HCT116 (cell line): ENCODE measurements around the gene BTBD9. TPM values are rescaled to one million over a fixed set of nuclear protein-coding genes. Genes with fewer than 3 reads are reported as not detected.

ENCODE experiments used
- ATAC-seq: fragments of 200-7000 bp; cut with Tn5 transposase; 2 replicates; pipeline ENCODE4 v1.9.1; 2020; ENCODE audit warnings: mild to moderate bottlenecking, moderate library complexity
- BruUV-seq: library from RNA; stranded (reverse); fragments of 400-500 nt; replicated peaks from 2 replicates; lab custom pipeline; 2021; lab: Mats Ljungman, UMichigan
- CTCF ChIA-PET: fragments of 300-600 bp; sonication (Branson Sonifier 250); formaldehyde crosslinking; loops from one replicate; lab custom pipeline; 2021; ENCODE audit warnings: antibody characterized with exemption; lab: Charles Lee
- POLR2A ChIA-PET: fragments of 300-600, 350-600 bp; sonication (Branson Sonifier 250); formaldehyde crosslinking; loops from one replicate; lab custom pipeline; 2021; ENCODE audit warnings: antibody characterized with exemption; lab: Charles Lee
- RAD21 ChIA-PET, 2 experiments: fragments of 300-600 bp; sonication (Branson Sonifier 250); formaldehyde crosslinking; loops; one replicate each; lab custom pipeline; 2023; ENCODE audit warnings: low total read pairs in 2 of 2; ENCODE audit not compliant: uncharacterized antibody in 2 of 2, unreplicated experiment in 2 of 2, low non-redundant PET in 1 of 2; lab: Charles Lee
- DNase-seq: peaks from one replicate; pipeline ENCODE4 v3.0.0-alpha.2; 2010; ENCODE audit warnings: low read depth, low spot score
- H2AFZ ChIP-seq: fragments of 200-600 bp; shearing (Covaris generic), sonication (generic); 2 replicates; pipeline ENCODE4 v1.6.1; 2017; ENCODE audit warnings: low read depth, mixed run types, mixed read lengths, antibody characterized with exemption, low read length; ENCODE audit not compliant: poor library complexity, severe bottlenecking
- H3K27ac ChIP-seq: 2 replicates; pipeline ENCODE4 v1.5.1; 2012; ENCODE audit warnings: low read depth, low read length
- H3K27me3 ChIP-seq: fragments of 200-600 bp; sonication (generic); 2 replicates; pipeline ENCODE4 v1.6.1; 2016; ENCODE audit warnings: mixed run types, low read length, mixed read lengths; ENCODE audit not compliant: insufficient read depth
- H3K36me3 ChIP-seq, 2 experiments: fragments of 200-500 bp in 1 of 2; fragments of 200-600 bp in 1 of 2; sonication (Bioruptor generic) in 1 of 2; sonication (generic) in 1 of 2; 2 replicates each; pipeline versions ENCODE4 v1.5.1 to v1.6.1; 2014 to 2016; ENCODE audit warnings: low read length in 2 of 2, inconsistent platforms in 1 of 2, mixed read lengths in 1 of 2, mixed run types in 1 of 2; ENCODE audit not compliant: insufficient read depth in 2 of 2, control insufficient read depth in 1 of 2
- H3K4me1 ChIP-seq, 2 experiments: fragments of 200-600 bp in 1 of 2; sonication (generic) in 1 of 2; 2 replicates each; pipeline versions ENCODE4 v1.5.1 to v1.6.1; 2012 to 2017; ENCODE audit warnings: low read length in 2 of 2, inconsistent platforms in 1 of 2, mild to moderate bottlenecking in 1 of 2, mixed read lengths in 1 of 2, mixed run types in 1 of 2, moderate library complexity in 1 of 2; ENCODE audit not compliant: insufficient read depth in 2 of 2, control insufficient read depth in 1 of 2
- H3K4me2 ChIP-seq: fragments of 200-600 bp; sonication (generic); 2 replicates; pipeline ENCODE4 v1.6.1; 2017; ENCODE audit warnings: mixed run types, low read length, mixed read lengths
- H3K4me3 ChIP-seq, 2 experiments: fragments of 200-600 bp in 1 of 2; sonication (generic) in 1 of 2; replicated peaks in 1 of 2; 2 replicates each; pipeline ENCODE4 v1.5.1; 2011 to 2016; ENCODE audit warnings: low read length in 2 of 2, control low read depth in 1 of 2, low read depth in 1 of 2, mild to moderate bottlenecking in 1 of 2, mixed read lengths in 1 of 2, mixed run types in 1 of 2
- H3K79me2 ChIP-seq: fragments of 200-600 bp; sonication (generic); 2 replicates; pipeline ENCODE4 v1.6.1; 2017; ENCODE audit warnings: mild to moderate bottlenecking, mixed run types, low read length, moderate library complexity, mixed read lengths; ENCODE audit not compliant: insufficient read depth
- H3K9ac ChIP-seq: fragments of 200-600 bp; sonication (generic); 2 replicates; pipeline ENCODE4 v1.6.1; 2016; ENCODE audit warnings: low read length, mixed read lengths
- H3K9me2 ChIP-seq: fragments of 200-600 bp; sonication (generic), shearing (Covaris generic); 2 replicates; pipeline ENCODE4 v1.6.1; 2017; ENCODE audit warnings: mixed run types, mild to moderate bottlenecking, moderate library complexity; ENCODE audit not compliant: insufficient read depth
- H3K9me3 ChIP-seq, 2 experiments: fragments of 200-500 bp in 1 of 2; fragments of 200-600 bp in 1 of 2; sonication (Bioruptor generic) in 1 of 2; sonication (generic) in 1 of 2; 2 replicates each; pipeline ENCODE4 v1.6.1; 2014 to 2017; ENCODE audit warnings: low read length in 2 of 2, mixed read lengths in 2 of 2, inconsistent platforms in 1 of 2, low read depth in 1 of 2, mild to moderate bottlenecking in 1 of 2, mixed run types in 1 of 2, moderate library complexity in 1 of 2; ENCODE audit not compliant: control insufficient read depth in 1 of 2, insufficient read depth in 1 of 2
- H4K20me1 ChIP-seq: fragments of 200-600 bp; sonication (generic), shearing (Covaris generic); 2 replicates; pipeline ENCODE4 v1.6.1; 2017; ENCODE audit warnings: mixed run types, mild to moderate bottlenecking, moderate library complexity; ENCODE audit not compliant: insufficient read depth
- ATF3 ChIP-seq: IDR thresholded peaks from 2 replicates; pipeline ENCODE4 v1.6.1; 2012
- CBX3 ChIP-seq: IDR thresholded peaks from 2 replicates; pipeline ENCODE4 v1.6.1; 2012; ENCODE audit warnings: low read depth
- MAX ChIP-seq: IDR thresholded peaks from 2 replicates; pipeline ENCODE4 v1.6.1; 2012
- POLR2AphosphoS5 ChIP-seq: IDR thresholded peaks from 2 replicates; pipeline ENCODE4 v1.6.1; 2011; ENCODE audit warnings: mild to moderate bottlenecking, low read depth, low read length, moderate library complexity
- RAD21 ChIP-seq: IDR thresholded peaks from 2 replicates; pipeline ENCODE4 v1.6.1; 2012; ENCODE audit warnings: low read depth, mild to moderate bottlenecking
- SIN3A ChIP-seq: IDR thresholded peaks from 2 replicates; pipeline ENCODE4 v1.6.1; 2012; ENCODE audit warnings: low read depth
- SP1 ChIP-seq: IDR thresholded peaks from 2 replicates; pipeline ENCODE4 v1.6.1; 2012; ENCODE audit warnings: low read depth
- SRF ChIP-seq: IDR thresholded peaks from 2 replicates; pipeline ENCODE4 v1.6.1; 2012; ENCODE audit warnings: low read depth
- YY1 ChIP-seq: IDR thresholded peaks from 2 replicates; pipeline ENCODE4 v1.6.1; 2011; ENCODE audit warnings: low read length, low read depth, moderate library complexity, mild to moderate bottlenecking; ENCODE audit not compliant: insufficient replicate concordance; ENCODE audit errors: extremely low read depth
- ZNF274 ChIP-seq: fragments of 200-500 bp; sonication (Bioruptor generic); IDR thresholded peaks from 2 replicates; pipeline ENCODE4 v1.6.1; 2014; ENCODE audit warnings: mild to moderate bottlenecking, low read depth, low read length, inconsistent platforms
- intact Hi-C: fragments of 100-400 bp; cut with micrococcal nuclease; formaldehyde crosslinking; loops from 2 replicates; pipeline ENCODE4 v1.10.0; 2022
- total RNA-seq: library from RNA; stranded (reverse); gene quantifications from one replicate; pipeline ENCODE4 v1.2.1, GENCODE V29; 2021; ENCODE audit not compliant: unreplicated experiment
- TF ChIP-seq, protein P1 (sequence below): IDR thresholded peaks from 2 replicates; pipeline ENCODE4 v1.6.1; 2012; ENCODE audit warnings: low read depth
- TF ChIP-seq, protein P2 (sequence below): IDR thresholded peaks from 2 replicates; pipeline ENCODE4 v1.6.1; 2011; ENCODE audit warnings: mild to moderate bottlenecking, low read length, moderate library complexity; ENCODE audit not compliant: insufficient replicate concordance; ENCODE audit errors: extremely low read depth

The BTBD9 gene
- total RNA-seq, 1 experiment from 2014 or later, result 10.9 TPM

DNA sequence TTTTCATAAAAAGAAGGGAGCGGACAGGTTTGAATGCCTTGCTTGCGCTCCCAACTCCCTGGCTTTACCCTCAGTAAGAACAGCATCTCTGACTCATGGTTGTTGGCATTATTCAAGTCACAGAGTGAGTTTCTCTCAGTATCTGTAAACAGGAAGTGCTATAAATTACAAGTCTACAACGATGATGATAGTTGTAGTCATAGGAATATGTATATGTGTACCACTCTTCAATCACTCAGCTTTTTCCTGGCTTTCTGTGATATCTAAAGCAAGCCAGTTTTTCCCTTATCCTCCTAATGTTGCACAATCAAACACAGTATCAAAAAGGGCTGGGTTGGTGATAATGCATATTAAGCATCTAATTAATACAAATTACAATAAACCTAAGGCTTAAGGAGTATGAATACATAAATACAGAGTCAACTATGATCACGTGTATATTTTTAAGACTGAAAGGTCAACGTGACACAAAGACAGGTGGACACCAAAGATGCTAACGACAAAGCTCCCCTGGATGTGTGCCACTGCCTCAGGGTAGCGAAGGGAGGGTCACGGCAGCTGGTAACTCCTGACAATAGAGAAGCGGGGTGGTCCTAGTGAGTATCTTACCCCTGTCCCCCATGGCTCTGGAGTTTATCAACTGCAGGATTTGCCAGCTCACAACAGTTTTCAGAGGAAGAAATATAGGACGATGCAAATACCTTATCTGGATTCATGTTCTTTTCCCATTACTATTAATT is 202.8 kb downstream of the BTBD9 start (continued):
- TF ChIP-seq, protein P1, sequence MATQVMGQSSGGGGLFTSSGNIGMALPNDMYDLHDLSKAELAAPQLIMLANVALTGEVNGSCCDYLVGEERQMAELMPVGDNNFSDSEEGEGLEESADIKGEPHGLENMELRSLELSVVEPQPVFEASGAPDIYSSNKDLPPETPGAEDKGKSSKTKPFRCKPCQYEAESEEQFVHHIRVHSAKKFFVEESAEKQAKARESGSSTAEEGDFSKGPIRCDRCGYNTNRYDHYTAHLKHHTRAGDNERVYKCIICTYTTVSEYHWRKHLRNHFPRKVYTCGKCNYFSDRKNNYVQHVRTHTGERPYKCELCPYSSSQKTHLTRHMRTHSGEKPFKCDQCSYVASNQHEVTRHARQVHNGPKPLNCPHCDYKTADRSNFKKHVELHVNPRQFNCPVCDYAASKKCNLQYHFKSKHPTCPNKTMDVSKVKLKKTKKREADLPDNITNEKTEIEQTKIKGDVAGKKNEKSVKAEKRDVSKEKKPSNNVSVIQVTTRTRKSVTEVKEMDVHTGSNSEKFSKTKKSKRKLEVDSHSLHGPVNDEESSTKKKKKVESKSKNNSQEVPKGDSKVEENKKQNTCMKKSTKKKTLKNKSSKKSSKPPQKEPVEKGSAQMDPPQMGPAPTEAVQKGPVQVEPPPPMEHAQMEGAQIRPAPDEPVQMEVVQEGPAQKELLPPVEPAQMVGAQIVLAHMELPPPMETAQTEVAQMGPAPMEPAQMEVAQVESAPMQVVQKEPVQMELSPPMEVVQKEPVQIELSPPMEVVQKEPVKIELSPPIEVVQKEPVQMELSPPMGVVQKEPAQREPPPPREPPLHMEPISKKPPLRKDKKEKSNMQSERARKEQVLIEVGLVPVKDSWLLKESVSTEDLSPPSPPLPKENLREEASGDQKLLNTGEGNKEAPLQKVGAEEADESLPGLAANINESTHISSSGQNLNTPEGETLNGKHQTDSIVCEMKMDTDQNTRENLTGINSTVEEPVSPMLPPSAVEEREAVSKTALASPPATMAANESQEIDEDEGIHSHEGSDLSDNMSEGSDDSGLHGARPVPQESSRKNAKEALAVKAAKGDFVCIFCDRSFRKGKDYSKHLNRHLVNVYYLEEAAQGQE, result no peak

DNA sequence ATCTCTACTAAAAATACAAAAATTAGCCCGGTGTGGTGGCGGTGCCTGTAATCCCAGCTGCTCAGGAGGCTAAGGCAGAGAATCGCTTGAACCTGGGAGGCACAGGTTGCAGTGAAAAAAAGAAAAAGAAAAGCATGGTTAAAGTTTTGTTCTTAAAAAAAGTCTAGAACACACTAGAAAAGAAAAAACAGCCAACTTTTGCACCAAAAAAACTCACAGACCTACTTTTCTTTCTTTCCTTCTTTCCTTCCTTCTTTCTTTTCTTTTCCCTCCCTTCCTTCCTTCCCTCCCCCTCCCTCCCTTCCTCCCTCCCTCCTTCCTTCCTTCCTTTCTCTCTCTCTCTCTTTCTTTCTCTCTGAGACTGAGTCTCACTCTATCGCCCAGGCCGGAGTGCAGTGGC is 204.4 kb downstream of the BTBD9 start:
- Histone ChIP-seq H2AFZ (no peak overlapping the region), H3K4me3 (no peak overlapping the region), H3K36me3 (no peaks in the 10 kb centered on the region), H3K27ac (no peak overlapping the region), H3K4me2 (no peak overlapping the region), H4K20me1 (no peaks in the 10 kb centered on the region), H3K9me3 (no peaks in the 10 kb centered on the region), H3K27me3 (no peaks in the 10 kb centered on the region), H3K79me2 (no peaks in the 10 kb centered on the region), H3K4me1 (peaks cover 19 to 56% of the 10 kb centered on the region in 2 experiments), H3K9me2 (no peaks in the 10 kb centered on the region), H3K9ac (no peak overlapping the region)
- ChIA-PET CTCF (no interaction called here), RAD21 (no interaction called here), POLR2A (no interaction called here)
- DNase-seq, result no peak
- no TSS peak for BruUV-seq
- ATAC-seq, result no peak
- intact Hi-C loops, result no loop called here
- no peak for TF ChIP-seq SIN3A
- TF ChIP-seq, protein P1, result no peak
- no peak for TF ChIP-seq MAX
- TF ChIP-seq SP1, result no peak
- no peak for TF ChIP-seq CBX3
- TF ChIP-seq, protein P2, sequence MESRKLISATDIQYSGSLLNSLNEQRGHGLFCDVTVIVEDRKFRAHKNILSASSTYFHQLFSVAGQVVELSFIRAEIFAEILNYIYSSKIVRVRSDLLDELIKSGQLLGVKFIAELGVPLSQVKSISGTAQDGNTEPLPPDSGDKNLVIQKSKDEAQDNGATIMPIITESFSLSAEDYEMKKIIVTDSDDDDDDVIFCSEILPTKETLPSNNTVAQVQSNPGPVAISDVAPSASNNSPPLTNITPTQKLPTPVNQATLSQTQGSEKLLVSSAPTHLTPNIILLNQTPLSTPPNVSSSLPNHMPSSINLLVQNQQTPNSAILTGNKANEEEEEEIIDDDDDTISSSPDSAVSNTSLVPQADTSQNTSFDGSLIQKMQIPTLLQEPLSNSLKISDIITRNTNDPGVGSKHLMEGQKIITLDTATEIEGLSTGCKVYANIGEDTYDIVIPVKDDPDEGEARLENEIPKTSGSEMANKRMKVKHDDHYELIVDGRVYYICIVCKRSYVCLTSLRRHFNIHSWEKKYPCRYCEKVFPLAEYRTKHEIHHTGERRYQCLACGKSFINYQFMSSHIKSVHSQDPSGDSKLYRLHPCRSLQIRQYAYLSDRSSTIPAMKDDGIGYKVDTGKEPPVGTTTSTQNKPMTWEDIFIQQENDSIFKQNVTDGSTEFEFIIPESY, result no peak
- no peak for TF ChIP-seq YY1
- TF ChIP-seq SRF, result no peak
- no peak for TF ChIP-seq ZNF274
- TF ChIP-seq RAD21, result no peak
- no peak for TF ChIP-seq POLR2AphosphoS5
- no peak for TF ChIP-seq ATF3
